ENCODE measurements around the gene NCKAP5.

DNA sequence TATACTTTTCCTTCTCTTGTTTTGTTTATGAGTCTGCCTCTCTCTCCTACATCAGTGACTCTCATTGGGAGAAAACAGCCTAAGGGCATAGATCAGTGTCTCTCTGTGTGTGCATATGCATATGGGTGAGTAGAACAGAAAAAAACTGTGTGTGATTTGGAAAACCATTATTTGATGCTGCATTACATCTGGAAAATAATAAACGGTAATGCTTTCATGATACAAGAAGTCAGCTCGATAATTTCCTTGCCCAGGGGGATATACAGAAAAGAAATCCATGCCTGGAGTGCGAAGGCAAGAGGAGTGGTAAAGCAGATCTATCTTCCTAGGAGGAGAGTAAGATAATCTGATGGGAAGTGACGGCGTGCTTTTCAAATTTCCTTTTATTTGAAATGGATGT is 676.8 kb downstream of the NCKAP5 start:
- TF ChIP-seq, protein P1, sequence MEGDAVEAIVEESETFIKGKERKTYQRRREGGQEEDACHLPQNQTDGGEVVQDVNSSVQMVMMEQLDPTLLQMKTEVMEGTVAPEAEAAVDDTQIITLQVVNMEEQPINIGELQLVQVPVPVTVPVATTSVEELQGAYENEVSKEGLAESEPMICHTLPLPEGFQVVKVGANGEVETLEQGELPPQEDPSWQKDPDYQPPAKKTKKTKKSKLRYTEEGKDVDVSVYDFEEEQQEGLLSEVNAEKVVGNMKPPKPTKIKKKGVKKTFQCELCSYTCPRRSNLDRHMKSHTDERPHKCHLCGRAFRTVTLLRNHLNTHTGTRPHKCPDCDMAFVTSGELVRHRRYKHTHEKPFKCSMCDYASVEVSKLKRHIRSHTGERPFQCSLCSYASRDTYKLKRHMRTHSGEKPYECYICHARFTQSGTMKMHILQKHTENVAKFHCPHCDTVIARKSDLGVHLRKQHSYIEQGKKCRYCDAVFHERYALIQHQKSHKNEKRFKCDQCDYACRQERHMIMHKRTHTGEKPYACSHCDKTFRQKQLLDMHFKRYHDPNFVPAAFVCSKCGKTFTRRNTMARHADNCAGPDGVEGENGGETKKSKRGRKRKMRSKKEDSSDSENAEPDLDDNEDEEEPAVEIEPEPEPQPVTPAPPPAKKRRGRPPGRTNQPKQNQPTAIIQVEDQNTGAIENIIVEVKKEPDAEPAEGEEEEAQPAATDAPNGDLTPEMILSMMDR (IDR thresholded peaks at IDR 0.05): no peak
- TF ChIP-seq POLR2A (IDR thresholded peaks at IDR 0.05) (no peak), EP300 (IDR thresholded peaks at IDR 0.05) (no peak)

Data from ovary (tissue), 3 donors.